Islet precursor cell (in vitro differentiated cells): ENCODE measurements around the gene SEMA4A.
A peak's percentile ranks its signal among the peaks of the same experiment; 100 is the strongest.
"Not testable (repeated sequence)": the region's sequence is repeated elsewhere in the genome, so short reads cannot be mapped to it uniquely, and the experiment has no call there.

ENCODE experiments used
- DNase-seq: peaks from one replicate; pipeline ENCODE4 v3.0.0-alpha.2; 2018

Gene SEMA4A

DNA sequence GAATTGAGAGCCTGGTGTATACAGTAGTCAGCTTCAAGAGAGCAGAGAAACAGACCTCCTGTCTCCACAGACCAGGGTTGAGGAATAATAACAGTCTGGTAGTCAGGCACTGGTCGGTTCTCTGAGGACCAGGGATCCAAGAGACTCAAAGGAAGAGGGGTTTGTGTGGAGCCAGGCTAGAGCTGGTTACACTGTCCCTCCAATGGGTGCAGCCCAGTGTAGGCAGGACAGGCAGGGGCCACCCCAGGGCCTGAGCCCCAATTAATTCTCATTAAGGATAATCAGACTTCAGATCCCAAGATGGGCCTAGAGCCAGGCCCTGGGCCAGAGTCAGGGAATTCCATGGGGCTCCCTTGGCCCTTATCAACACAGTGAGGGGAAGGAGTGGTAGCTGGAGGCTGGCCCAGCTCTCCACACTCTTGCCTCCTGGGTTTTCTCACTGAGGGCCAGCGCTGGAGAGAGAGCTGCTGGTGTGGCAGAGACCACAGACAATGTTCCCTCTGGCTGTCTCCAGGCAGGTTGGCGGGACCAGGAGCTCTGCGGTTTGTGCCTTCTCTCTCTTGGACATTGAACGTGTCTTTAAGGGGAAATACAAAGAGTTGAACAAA is 9.1 kb downstream of the SEMA4A start:
- peak; percentile 44 for DNase-seq

DNA sequence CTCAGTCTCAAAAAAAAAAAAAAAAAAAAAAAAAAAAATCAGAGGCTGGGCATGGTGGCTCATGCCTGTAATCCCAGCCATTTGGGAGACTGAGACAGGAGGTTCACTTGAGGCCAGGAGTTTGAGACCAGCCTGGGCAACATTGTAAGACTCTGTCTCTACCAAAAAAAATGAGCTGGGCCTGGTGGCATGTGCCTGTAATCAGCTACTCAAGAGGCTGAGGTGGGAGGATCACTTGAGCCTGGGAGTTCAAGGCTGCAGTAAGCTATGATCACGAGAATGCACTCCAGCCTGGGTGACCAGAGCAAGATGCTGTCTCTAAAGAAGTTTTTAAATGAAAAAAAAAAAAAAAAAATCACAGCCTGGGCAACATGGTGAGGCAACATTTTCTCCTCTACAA is 10.3 kb downstream of the SEMA4A start:
- no peak for DNase-seq

DNA sequence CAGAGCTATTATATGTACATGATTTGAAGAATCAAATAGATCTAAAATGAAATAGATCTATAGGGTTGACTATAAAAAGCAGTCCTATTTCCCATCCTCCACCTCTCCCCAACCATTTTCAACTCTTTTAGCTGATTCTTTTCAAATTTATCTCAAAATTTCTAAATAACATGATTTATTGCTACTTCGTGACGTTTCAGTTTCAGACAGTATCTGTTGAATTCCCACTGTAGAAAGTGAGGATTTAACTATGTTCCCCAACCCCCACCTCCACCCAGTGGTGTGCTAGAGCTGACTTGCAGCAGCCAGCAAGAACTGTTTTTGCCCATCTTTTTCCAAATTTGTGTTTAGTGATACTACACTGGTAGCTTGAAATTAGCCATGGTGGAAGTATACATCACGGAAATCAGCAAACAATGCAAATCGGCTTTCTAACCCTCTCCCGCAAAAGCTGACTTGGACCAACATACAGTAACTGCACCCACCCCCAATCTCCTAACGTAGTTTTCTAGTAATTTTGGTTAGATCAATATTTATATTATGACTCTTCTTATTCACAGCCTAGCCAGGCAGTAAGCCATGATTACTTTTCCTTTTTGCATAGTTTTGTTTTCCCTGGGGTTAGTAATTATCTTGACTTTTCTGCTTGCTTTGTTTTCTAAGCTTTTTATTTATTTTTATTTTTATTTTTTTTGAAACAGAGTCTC is 10.9 kb downstream of the SEMA4A start:
- no peak for DNase-seq

DNA sequence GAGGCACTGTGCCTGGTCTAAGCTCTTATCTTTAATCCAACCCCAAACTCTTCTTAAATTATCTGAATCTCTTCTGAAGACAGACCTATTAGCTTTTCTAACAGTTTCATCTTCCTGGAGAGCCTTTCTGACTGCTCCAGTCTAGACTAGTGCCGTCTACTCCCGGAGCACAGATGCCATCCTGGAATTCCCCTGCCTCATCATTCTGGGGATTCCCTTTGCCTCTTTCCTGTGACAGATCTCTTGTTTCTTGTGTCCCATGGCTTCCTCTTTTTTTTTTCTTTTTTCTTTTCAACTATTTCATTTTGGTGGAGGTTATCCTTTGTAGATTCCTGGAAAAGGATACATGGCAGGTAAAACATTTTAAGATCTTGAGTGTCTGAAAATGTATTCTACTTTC is 11.7 kb downstream of the SEMA4A start:
- DNase-seq, result no peak

DNA sequence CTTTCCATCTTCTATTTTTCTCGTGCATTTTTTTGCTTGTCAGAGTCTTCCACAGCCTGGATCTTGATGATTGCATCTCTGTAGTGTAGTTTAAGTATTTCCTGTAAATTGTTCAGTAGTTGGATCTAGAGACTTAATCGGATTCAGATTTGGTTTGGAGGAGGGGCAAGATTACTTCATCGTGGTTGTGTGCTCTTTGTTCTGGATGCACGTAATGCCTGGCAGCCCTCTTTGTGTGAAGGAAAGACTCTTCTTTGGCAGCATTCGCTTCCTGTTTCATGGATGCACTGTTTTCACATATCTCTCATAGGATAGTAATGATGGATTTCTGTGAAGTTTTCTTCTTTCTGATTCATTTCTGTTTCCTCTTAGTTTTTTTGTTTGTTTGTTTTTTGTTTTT is 14.2 kb downstream of the SEMA4A start:
- no peak for DNase-seq

DNA sequence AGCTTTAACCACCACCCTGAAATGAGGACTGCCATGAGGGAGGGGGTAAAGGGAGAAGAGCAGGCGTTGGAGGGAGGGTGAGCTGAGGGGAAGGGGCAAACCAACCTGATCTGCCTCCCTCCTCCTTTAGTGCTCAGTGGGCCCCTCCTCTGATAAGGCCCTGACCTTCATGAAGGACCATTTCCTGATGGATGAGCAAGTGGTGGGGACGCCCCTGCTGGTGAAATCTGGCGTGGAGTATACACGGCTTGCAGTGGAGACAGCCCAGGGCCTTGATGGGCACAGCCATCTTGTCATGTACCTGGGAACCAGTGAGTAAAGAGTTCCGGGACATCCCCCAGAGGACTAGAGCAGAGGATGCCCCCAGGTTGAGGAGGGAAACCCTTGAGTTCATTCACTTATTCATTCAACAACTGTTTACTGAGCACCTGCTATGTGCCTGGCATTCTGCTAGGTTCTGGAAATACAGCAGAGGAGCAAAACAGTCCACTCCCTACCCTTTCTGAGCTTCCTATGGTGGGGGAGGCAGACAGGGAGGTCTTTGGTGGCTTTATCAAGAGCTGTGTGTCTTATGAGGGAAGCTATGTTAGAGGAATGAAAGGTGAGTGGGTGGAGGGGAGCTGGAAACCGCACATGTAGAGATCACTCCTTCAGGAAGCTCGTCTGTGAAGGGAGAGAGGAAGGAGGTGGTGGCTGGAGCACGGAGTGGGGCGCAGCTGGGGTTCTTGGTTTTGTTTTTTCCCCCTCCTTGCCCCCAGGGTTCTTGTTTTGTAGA is 19.5 kb downstream of the SEMA4A start:
- DNase-seq, result no peak

DNA sequence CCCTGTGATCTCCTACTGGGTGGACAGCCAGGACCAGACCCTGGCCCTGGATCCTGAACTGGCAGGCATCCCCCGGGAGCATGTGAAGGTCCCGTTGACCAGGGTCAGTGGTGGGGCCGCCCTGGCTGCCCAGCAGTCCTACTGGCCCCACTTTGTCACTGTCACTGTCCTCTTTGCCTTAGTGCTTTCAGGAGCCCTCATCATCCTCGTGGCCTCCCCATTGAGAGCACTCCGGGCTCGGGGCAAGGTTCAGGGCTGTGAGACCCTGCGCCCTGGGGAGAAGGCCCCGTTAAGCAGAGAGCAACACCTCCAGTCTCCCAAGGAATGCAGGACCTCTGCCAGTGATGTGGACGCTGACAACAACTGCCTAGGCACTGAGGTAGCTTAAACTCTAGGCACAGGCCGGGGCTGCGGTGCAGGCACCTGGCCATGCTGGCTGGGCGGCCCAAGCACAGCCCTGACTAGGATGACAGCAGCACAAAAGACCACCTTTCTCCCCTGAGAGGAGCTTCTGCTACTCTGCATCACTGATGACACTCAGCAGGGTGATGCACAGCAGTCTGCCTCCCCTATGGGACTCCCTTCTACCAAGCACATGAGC is 23.3 kb downstream of the SEMA4A start:
- no peak for DNase-seq

DNA sequence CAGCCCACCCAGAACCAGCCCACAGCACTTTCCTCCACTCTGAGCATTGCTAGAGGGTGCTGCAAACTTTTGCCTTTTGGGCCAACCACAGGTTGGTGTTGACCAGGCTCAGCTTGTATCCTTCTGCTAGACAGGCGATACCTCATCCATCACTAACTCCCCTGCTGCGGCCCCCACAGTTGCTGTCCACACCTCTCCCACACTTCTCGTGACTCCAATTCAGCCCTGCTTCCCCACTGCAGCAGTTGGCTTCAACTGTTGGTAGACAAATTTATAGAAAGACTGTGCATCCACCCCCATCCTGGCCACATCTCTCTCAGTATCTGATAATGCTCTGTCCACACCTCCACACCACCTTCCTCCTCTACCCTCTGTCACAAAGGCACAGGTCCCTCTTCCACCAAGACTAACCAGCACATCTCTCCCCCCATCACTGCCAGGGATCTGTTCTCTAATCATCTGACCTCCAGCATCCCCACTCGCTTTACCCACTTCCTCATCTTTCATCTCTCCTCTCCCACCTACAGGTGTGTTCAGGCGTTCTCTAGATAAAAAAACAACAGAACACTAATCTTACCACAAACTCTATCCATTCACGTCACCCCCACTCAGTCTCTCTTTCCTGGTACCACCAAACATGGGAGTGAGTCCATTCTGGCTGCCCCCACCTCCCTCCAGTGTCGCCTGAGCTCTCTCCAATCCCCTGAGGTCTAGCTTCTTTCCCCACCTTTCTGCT is 24.7 kb downstream of the SEMA4A start:
- DNase-seq, result no peak

DNA sequence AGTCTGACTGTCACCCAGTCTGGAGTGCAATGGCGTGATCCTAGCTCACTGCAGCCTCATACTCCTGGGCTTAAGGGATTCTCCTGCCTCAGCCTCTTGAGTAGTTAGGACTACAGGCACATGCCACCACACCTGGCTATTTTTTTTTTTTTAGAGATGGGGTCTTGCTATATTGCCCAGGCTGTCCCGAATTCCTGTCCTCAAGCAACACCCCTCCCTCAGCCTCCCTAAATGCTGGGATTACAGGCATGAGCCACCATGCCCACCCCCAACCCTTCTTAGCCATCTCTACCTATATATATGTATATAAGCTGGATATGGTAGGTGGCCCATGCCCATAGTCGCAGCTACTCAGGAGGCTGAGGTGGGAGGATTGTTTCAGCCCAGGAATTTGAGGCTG is 27.1 kb downstream of the SEMA4A start:
- no peak for DNase-seq

DNA sequence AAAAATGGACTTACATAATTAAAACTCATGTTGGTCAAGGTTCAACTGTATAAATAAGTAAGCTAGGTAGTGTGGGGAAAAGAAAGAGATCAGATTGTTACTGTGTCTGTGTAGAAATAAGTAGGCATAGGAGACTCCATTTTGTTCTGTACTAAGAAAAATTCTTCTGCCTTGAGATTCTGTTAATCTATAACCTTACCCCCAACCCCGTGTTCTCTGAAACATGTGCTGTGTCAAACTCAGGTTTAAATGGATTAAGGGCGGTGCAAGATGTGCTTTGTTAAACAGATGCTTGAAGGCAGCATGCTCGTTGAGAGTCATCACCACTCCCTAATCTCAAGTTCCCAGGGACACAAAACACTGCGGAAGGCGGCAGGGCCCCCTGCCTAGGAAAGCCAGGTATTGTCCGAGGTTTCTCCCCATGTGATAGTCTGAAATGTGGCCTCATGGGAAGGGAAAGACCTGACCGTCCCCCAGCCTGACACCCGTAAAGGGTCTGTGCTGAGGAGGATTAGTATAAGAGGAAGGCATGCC is 28.1 kb downstream of the SEMA4A start:
- DNase-seq, result peak; percentile 87

DNA sequence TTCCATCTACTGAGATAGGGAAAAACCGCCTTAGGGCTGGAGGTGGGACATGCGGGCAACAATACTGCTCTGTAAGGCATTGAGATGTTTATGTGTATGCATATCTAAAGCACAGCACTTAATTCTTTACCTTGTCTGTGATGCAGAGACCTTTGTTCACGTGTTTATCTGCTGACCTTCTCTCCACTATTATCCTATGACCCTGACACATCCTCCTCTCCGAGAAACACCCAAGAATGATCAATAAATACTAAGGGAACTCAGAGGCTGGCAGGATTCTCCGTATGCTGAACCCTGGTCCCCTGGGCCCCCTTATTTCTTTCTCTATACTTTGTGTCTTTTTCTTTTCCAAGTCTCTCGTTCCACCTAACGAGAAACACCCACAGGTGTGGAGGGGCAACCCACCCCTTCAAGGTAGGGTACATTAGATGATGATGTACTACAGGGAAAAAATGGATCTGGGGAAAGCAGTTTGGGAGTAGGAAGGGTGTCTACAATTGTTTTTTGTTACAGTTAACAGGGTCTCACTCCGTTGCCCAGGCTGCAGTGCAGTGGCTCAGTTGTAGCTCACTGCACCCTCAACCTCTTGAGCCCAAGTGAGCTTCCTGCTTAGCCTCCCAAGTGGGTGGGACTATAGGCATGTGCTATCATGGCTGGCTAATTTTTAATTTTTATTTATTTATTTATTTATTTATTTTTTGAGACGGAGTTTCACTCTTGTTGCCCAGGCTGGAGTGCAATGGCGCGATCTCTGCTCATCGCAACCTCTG is 28.8 kb downstream of the SEMA4A start:
- DNase-seq, result not testable (repeated sequence)

DNA sequence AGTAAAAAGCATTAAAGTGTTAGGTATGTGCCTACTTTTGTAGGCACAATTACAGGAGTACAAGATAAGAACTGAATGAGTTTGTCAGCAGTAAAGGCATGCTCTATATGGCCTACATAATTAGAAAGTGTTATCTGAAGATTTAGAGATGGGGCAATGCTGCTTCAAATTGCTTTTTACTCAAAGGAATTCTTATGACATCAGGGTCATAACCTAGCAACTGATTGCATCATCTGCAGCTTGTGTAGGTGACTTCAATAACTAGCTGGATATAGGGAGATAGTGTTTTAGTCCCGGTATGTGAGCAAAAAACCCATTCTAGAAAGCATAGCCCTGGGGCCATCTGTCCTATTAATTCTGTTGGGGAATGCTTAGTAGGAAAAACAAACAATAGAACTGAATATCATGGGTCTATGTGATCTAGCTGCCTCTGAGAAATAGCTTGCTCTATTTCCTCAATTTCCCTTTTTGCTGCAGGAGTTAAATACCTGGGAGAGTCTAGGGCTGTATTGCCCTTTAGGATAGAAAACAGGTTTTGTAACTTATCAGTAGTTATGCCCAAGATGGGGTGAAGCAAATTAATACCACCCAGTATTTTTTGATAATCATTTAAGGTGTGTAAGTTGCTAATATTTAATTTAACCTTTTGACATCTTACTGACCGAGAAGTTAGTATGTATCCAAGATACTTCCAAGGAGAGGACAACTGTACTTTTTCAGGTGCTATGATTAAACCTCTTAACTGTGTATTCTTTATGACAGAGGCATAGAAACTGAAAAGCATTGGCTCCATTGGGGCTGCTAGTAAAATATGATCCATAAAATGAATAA is 33.2 kb downstream of the SEMA4A start:
- DNase-seq, result not testable (repeated sequence)

DNA sequence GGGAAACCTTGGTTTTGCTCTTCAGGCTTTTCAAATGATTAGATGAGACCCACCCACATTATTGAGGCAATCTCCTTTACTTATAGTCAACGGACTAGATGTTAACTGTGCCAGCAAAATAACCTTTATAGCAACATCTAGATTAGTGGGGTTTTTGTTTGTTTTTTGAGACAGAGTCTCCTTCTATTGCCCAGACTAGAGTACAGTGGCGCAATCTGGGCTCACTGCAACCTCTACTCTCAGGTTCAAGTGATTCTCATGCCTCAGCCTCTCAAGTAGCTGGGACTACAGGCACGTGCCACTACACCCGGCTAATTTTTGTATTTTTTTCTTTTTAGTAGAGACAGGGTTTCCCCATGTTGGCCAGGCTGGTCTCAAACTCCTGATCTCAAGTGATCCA is 36.9 kb downstream of the SEMA4A start:
- not testable (repeated sequence) for DNase-seq

DNA sequence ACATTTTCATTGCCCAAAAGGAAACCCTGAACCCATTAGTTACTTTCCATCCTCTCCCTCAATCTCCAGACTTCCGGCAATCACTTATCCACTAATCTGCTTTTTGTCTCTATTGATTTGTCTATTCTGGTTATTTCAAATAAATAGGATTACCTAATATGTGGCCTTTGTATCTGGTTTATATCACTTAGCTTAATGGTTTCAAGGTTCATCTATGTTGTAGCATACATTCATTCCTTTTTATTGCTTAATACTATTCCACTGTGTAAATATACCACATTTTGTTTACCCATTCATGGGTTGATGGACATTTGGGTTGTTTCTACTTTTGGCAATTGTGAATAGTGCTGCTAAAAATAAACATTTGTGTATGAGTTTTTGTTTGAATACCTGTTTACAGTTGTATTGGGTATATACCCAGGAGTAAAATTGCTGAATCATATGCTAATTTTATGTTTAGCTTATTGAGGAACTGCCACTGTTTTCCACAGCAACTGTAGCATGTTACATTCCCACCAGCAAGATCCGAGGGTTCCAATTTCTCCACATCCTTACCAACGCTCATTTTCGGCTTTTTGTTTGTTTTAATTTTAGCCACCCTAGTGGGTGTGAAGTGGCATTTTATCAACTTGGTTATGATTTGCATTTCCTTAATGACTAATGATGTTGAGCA is 38.0 kb downstream of the SEMA4A start:
- DNase-seq, result no peak

DNA sequence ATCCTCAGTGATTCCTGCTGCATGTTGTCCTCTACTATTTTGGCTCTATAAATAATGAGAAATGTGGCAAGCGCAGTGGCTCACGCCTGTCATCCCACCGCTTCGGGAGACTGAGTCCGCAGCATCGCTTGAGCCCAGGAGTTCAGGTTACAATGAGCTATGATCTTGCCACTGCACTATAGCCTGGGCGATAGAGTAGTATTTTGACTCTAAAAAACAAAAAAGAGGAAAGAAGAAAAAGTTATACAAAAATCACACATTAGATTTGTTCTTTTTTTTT is 39.8 kb downstream of the SEMA4A start:
- DNase-seq, result no peak

DNA sequence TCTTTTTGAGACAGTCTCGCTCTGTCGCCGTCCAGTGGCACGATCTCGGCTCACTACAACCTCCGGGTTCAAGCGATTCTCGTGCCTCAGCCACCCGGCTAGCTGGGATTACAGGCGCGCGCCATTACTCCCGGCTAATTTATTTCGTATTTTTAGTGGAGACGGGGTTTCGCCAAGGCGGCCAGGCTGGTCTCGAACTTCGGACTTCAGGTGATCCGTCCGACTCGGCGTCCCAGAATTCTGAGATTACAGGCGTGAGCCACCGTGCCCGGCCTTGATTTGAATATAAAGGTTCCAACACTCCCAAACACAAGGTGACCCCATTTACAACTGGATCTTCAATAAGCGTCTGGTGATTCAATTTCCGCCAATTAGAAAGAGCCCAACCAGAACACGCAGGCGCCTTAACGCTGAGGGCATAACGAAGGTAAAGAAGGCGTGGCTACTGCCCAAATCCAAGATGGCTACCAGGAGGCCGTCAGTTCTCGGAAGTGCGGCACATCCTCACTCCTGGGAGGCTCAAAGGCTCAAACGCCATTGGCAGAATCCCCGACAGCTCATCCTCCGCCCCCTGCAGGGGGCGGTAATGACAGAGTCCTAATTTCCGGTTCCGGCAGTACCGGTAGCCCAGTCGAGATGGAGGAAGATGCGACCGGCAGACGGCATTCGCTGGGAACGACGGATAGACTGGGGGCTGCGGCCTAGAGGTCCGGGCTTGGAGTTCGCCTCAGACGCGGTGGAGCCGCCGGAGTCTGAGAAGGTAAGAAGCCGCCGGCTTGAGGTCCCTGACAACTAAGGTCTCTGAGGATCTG is 40.3 kb downstream of the SEMA4A start, which contains the start of gene SLC25A44:
Gene SLC25A44, plus strand, starts transcription at position 617 of the 812 bp plus-strand sequence. CDS start 5,744 bp downstream, outside the sequence.
- DNase-seq, result peak; percentile 99

DNA sequence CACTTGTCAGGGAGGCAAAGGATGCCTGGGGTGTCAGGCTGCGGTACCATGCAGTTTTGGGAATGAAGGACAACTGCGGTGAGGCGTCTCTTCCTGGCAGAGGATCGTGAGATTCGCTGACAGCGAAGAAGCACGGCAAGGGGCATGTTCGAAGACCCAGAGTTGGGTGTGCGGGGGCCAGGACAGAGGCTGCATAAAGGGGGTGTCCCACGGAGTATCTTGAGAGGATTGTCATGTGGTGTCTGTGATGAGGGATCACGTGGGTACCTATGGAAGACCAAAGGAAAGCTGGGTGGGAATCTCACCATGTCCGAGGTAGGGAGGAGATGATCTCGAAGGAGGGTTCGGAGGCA is 40.9 kb downstream of the SEMA4A start:
- no peak for DNase-seq

DNA sequence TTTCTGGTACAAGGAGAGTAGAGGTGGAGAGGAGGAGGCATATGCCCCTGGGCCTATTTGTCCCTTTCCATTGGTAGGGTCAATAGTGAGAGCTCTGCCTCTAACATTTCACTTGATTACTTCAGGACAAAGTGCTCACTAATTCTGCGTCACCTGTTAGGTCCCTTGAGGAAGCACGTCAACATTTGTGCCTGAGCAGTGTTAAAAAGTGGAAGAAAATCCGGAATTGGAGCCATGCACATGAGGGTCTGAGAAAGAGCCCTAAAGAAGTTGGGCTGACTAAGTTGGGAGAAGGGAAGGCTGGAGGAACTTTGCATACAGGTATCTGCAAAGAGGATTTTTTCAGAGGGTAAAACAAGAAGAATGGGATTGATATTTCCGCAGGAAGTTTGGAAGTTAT is 42.5 kb downstream of the SEMA4A start:
- DNase-seq, result no peak

DNA sequence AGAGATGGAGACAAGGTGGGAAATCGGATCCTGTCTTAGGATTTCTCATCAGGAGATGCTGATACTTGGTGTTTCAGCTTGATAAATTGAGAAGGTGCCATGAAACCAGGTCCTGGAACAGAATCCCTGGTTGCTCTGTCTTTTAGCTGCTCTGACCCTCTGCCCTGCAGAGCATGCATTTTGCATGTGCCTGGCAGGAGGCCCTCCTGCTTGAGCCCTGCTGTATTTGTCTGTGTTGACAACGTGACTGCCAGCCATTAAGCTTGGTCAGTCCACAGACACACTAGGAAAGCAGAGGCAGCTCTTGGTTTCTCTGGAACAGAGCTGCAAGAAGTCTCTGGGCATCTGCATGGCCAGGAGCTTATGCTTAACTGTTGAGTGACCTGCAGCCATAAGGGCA is 43.1 kb downstream of the SEMA4A start:
- no peak for DNase-seq
